Measurements from ENCODE around the gene UBR4. TPM values are rescaled to one million over a fixed set of nuclear protein-coding genes. Genes with fewer than 3 reads are reported as not detected.

The UBR4 gene
- total and polyA plus RNA-seq, 3 donors from 2014 or later, result 301 to 708 (median 613) TPM

DNA sequence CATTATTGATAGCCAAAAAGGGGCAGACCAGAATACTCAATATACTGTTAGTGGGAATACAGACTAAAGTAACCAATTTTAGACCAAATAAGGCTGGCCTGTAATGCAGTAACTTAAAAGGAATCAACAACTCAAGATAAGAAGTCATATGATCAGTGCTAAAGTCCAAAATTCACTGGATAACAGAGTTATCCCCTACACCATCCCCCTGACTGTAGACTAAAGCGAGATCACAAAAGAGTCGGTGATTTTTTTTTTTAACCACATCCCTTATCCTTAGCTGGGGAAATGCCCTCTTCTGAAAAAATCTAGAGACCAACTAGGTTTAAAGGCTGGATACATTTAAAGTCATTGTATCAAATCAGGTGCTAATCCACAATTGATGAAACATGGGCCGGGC lies 7.7 kb downstream of the UBR4 start:
- WGBS, 2 donors, result 62 to 63% methylated on average over 3 of the region's 3 CpGs

DNA sequence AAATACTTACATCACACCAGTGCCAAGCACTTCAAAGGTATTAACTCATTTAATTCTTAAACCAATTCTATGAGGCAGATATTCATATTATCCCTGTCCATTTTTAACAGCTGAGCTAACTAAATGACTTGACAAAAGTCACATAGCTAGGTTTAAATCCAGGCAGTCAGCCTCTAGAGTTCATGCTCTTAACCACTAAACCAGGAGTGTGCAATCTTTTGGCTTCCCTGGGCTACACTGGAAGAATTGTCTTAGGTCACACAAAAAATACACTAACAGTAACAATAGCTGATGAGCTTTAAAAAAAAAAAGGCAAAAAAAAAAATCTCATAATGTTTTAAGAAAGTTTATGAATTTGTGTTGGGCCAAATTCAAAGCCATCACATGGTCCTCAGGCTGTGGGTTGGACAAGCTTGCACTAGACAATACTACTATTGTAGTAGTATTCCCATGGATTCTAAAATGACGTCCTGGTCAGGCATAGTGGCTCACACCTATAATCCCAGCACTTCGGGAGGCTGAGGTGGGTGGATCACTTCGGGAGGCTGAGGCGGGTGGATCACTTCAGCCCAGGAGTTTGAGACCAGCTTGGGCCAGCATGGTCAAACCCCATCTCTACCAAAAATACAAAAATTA lies 10.0 kb downstream of the UBR4 start:
- no peak for DNase-seq
- no peaks in the 10 kb centered on the region for H3K36me3 ChIP-seq (ENCODE audit: low read depth, missing control alignments)
- H3K4me1 ChIP-seq, result peaks cover 19% of the 10 kb centered on the region
- TF ChIP-seq POLR2A (IDR thresholded peaks at IDR 0.05), result no peak
- TF ChIP-seq CTCF (IDR thresholded peaks at IDR 0.05), result no peak
- H3K9me3 ChIP-seq, result no peaks in the 10 kb centered on the region
- 73 to 92% methylated on average over 4 of the region's 4 CpGs for WGBS, 2 donors
- no peak overlapping the region for H3K27ac ChIP-seq
- no peak overlapping the region for H3K4me3 ChIP-seq
- intact Hi-C loops (cut with DNase I; ENCODE audit: low total_unique reads), result no loop called here
- no peaks in the 10 kb centered on the region for H3K27me3 ChIP-seq

More for the DNA sequence above, 7.7 kb downstream of the UBR4 start:
- no peak for TF ChIP-seq POLR2A (IDR thresholded peaks at IDR 0.05)
- Histone ChIP-seq H3K36me3 (ENCODE audit: low read depth, missing control alignments) (no peaks in the 10 kb centered on the region), H3K4me3 (no peak overlapping the region), H3K27ac (peak overlapping the region; percentile 34 to 73), H3K27me3 (no peaks in the 10 kb centered on the region), H3K4me1 (peaks cover 40% of the 10 kb centered on the region), H3K9me3 (no peaks in the 10 kb centered on the region)
- intact Hi-C loops (cut with DNase I; ENCODE audit: low total_unique reads), result no loop called here
- no peak for DNase-seq

DNA sequence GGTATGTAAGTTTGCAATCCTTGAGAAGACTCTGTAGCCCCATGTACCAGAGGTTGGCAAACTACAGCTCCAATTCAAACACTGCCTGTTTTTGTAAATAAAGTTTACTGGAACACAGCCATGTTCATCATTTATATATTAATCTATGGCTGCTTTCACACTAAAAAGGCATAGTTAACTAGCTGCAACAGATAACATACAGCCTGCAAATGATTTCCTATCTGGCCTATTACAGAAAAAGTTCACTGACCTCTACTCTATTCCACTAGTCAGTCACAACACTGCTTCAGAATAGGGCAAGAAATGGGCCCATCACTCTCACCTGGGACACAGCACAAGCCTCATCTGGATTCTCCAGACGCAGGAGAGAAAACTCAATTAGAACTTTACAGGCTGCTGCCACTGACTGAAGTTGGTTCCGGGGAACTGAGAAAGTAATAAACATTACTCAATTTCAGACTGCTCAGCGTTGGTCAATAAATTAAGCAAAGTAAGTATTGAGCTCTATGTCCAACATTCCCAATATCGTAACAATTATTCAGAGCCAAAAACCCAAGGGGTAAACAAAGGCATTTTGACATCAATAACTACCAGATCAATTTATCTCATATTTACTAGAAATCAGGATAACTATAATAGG lies 10.6 kb downstream of the UBR4 start:
- no peaks in the 10 kb centered on the region for H3K36me3 ChIP-seq (ENCODE audit: low read depth, missing control alignments)
- peaks cover 19% of the 10 kb centered on the region for H3K4me1 ChIP-seq
- no peaks in the 10 kb centered on the region for H3K27me3 ChIP-seq
- WGBS, 2 donors, result 84 to 94% methylated on average over 4 of the region's 4 CpGs
- H3K4me3 ChIP-seq, result no peak overlapping the region
- DNase-seq, result no peak
- intact Hi-C loops (cut with DNase I; ENCODE audit: low total_unique reads), result no loop called here
- H3K9me3 ChIP-seq, result no peaks in the 10 kb centered on the region
- no peak for TF ChIP-seq CTCF (IDR thresholded peaks at IDR 0.05)
- H3K27ac ChIP-seq, result no peak overlapping the region

- Histone ChIP-seq H3K4me3 (no peak overlapping the region), H3K27me3 (no peaks in the 10 kb centered on the region), H3K36me3 (ENCODE audit: low read depth, missing control alignments) (no peaks in the 10 kb centered on the region), H3K9me3 (no peaks in the 10 kb centered on the region), H3K4me1 (peaks cover 19% of the 10 kb centered on the region), H3K27ac (no peak overlapping the region)
- no peak for DNase-seq
- intact Hi-C loops (cut with DNase I; ENCODE audit: low total_unique reads), result no loop called here
- TF ChIP-seq CTCF (IDR thresholded peaks at IDR 0.05) (no peak), POLR2A (IDR thresholded peaks at IDR 0.05) (no peak)
- 86 to 92% methylated on average over 4 of the region's 4 CpGs for WGBS, 2 donors
Measured at GRCh38 chr1:19198820-19199219, 11.2 kb downstream of the UBR4 start.

DNA sequence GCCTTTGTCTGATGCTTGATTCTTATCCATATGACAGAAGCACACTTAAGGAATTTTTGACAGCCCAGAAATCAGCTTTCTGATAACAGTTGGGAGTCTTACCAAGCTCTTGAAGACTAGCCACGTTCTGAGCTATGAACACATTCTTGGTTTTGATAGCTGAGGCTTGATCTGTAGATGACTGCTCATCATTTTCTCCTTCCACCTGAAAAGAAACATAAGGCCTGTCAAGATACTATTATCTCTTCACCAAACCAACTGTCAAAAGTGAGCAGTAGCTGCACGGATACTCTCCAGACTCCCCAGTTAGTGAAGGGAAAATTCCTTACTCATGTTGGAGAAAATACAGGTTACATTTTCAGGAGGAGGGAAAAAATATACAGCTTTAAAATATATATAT lies 12.2 kb downstream of the UBR4 start:
- 66 to 75% methylated on average over 2 of the region's 2 CpGs for WGBS, 2 donors
- Histone ChIP-seq H3K4me3 (no peak overlapping the region), H3K36me3 (ENCODE audit: low read depth, missing control alignments) (no peaks in the 10 kb centered on the region), H3K27me3 (no peaks in the 10 kb centered on the region), H3K27ac (no peak overlapping the region), H3K9me3 (no peaks in the 10 kb centered on the region), H3K4me1 (peaks cover 12% of the 10 kb centered on the region)
- intact Hi-C loops (cut with DNase I; ENCODE audit: low total_unique reads), result no loop called here
- no peak for TF ChIP-seq POLR2A (IDR thresholded peaks at IDR 0.05)
- no peak for TF ChIP-seq CTCF (IDR thresholded peaks at IDR 0.05)
- DNase-seq, result no peak
